A549 (cell line): ENCODE measurements around the gene TREML2.

Source experiments
- BCL3 ChIP-seq: fragments of >200 bp; sonication (Bioruptor Twin); formaldehyde crosslinking; IDR thresholded peaks from 3 replicates; pipeline ENCODE4 v1.6.1; 2016
- CHD2 ChIP-seq: fragments of 150-350 bp; IDR thresholded peaks from 2 replicates; pipeline ENCODE4 v1.6.1; 2014; ENCODE audit warnings: low read length; ENCODE audit not compliant: partially characterized antibody
- MAZ ChIP-seq: fragments of 150-350 bp; IDR thresholded peaks from 2 replicates; pipeline ENCODE4 v1.6.1; 2014; ENCODE audit warnings: antibody characterized with exemption, low read depth, low read length, borderline replicate concordance
- POLR2A ChIP-seq: IDR thresholded peaks from 2 replicates; pipeline ENCODE4 v1.6.1; 2012; ENCODE audit warnings: mild to moderate bottlenecking, low read length
- RAD21 ChIP-seq, 2 experiments: fragments of >200 bp in 1 of 2; sonication (Bioruptor Twin) in 1 of 2; formaldehyde crosslinking in 1 of 2; IDR thresholded peaks in 1 of 2; conservative IDR thresholded peaks in 1 of 2; 2 replicates in 1 of 2; 3 replicates in 1 of 2; pipeline ENCODE4 v1.6.1; 2012 to 2018; ENCODE audit warnings: inconsistent platforms in 1 of 2
- SREBF2 ChIP-seq: fragments of 450-650 bp; IDR thresholded peaks from 2 replicates; pipeline ENCODE4 v1.6.1; 2014; ENCODE audit warnings: mild to moderate bottlenecking, moderate library complexity

- TF ChIP-seq RAD21 (conservative IDR thresholded peaks at IDR 0.05 in 1 of 2, IDR thresholded peaks at IDR 0.05 in 1 of 2) (no peak), POLR2A (no peak), BCL3 (no peak), CHD2 (no peak), MAZ (no peak), SREBF2 (no peak)
Observed at GRCh38 chr6:41155132-41155805, 45.7 kb downstream of the TREML2 start.
